RPMI7951 (cell line): ENCODE results near the gene SNX8. TPM values are rescaled to one million over a fixed set of nuclear protein-coding genes. Genes with fewer than 3 reads are reported as not detected.

ENCODE experiments used
- DNase-seq: peaks from one replicate; pipeline ENCODE4 v3.0.0-alpha.2; 2012; ENCODE audit warnings: low read depth
- total RNA-seq: library from RNA; depleted of rRNA; stranded (reverse); fragments of >200 nt; shearing (Covaris generic); gene quantifications from 2 replicates; pipeline ENCODE4 v1.2.3, GENCODE V29; 2014

The SNX8 gene
- total RNA-seq, 1 experiment from 2014 or later: 8.9 TPM

GRCh38 chr7:2263176-2263575, 51.1 kb downstream of the SNX8 start:
- no peak for DNase-seq

GRCh38 chr7:2261611-2262010, 52.6 kb downstream of the SNX8 start:
- DNase-seq: no peak

DNA sequence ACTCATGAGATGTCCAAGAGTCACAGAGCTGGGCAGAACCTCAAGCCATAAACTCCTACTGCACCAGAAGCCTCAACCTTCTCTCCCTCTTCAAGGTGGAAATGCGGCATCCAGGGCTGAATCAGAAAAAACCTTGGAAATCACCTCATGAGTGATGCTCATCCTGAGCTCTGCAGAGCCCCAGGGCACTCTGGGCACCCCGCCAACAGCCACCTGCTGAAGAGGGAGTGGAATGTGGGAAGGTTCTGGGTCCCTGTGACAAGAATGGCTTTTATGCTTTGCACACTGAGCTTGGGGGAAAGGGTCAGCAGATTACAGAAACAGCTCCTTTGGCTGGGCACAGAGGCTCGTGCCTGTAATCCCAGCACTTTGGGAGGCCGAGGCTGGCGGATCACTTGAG, 53.4 kb downstream of the SNX8 start:
- DNase-seq: peak; percentile 77

DNA sequence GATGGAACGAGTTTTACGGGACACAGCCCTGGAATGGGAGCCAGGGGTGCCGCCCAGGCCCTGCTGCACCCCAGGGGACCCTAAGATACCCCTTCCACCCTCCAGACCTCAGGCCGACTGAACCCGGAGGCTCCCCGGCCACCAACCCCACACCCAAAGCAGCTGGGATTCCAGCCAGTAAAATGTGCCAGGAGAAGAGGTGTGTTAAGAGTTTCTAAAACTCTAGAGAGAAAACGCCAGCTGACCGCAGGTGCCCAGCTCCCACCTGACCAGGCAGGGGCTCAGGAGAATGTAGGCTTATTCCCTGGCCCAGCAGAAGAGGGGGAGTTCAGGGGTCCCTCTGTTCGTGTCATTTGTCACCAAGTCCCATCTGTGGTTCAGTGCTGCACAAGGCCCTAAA, 54.8 kb downstream of the SNX8 start:
- DNase-seq: no peak

- no peak for DNase-seq
These were observed 55.4 kb downstream of the SNX8 start for GRCh38 chr7:2258661-2259365.

GRCh38 chr7:2257651-2258050, 56.6 kb downstream of the SNX8 start:
- no peak for DNase-seq

GRCh38 chr7:2257046-2257551, 57.1 kb downstream of the SNX8 start:
- DNase-seq: no peak

DNA sequence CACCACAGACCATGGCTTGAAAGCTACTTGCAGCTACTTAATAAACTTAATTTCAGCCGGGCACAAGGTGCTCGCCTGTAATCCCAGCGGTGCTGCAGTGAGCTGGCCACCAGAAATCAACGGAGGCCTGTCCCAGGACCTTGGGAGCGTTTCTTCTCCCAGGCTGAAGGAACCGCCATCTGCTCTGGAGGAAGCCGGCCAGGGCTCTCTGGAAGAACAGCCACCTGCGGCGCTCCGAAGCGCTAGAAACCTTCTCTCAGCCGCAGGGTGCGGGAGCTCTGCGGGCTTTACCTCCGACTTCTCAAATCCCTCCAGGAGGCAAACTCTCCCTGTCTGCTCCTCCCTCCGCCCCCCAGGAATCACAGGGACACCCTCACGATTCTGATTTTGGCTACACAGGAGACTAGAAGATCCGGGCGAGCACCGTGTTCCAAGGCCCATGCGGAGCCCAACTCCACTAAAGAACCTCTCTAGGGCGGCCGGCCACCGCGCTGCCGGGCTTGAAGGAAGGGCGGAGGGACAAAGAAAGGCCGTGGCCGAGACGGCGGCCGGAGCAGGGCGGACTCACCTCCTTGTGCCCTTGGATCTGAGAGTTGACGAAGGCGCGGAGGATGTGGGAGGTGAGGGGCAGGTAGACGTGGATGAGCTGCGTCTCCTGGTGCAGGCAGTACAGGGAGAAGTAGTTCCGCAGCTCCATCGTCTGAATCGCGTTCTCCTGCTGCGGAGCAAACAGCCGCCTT, 57.8 kb downstream of the SNX8 start:
- DNase-seq: no peak

- DNase-seq: peak; percentile 87
These were observed 58.8 kb downstream of the SNX8 start for GRCh38 chr7:2255145-2256139.

DNA sequence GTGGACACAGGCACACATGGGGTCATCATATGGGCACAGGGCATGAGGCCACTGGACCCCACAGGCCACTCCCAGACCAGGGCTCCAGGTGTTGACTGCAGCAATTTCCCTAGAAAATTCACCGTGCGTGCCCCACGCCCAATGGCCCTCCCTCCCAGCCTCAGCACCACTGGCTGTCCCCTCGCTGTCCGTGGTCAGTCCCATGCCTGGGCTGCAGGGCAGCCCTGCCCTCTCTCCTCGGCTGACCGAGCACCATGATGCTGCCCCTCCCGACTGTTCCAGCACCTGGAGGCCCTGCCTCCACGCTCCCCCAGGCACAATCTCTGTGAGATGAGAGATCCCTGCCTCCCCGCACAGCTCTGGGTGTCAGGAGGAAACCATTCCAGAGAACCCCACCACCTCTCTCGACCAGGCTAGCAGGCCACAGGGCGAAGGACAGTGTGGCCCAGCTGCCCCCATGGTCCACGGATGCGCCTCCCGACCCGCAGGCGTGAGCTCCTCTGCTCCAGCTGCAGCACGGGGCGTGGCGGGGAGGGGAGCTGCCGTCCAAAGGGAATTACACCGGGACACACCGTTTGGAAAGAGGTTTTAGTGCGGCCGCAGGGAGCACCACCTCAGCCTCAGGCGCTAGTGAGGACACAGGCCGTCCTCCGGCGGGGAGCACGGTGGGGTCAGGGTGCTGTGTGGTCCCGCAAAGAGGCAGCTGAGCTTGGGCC, 59.7 kb downstream of the SNX8 start:
- no peak for DNase-seq

- DNase-seq: no peak
These were observed 60.6 kb downstream of the SNX8 start for GRCh38 chr7:2253525-2254244.

- DNase-seq: no peak
These were observed 61.2 kb downstream of the SNX8 start for GRCh38 chr7:2253021-2253420.

DNA sequence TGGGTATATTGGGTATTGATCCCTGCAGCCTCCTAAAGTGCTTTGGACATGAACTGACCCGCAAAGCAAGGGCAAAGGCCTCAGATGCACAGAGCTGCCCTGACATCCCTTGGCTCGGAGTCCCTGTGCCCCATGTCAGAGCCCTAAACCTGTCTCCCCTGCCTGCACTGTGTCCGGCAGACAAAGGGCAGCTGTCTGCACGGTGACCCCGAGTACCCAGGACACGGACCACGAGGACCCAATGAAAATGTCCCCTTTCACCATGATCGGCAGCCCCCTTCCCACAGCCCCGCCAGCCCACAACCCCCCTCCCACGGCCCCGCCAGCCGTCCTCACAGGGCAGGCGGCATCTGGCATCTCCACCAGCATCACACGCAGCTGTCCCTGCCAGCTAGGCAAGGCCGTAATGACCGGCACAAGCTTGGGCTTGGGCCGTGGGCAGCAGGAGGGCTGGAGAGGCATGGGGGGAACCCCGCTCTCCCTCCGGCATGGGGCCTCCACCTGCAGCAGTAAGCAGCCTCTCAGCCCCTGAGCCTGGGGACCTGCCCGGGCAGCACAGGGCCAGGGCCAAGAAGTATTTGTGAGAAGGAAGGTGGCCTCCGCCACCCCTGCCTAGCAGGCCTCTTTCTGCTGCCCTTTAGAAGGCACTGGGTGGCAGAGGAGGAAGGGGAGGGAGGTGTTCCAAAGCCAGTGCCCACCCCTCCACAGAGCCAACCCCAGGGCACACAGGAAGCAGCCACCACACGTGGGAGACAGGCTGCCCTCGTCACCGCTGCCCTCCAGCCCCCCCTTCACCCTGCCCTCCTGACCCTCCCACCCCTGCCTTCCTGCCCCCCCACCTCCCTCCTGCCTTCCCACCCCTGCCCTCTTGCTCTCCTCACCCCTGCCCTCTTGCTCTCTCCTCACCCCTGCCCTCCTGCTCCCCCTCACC, 62.1 kb downstream of the SNX8 start:
- DNase-seq: no peak

GRCh38 chr7:2251381-2251780, 62.9 kb downstream of the SNX8 start:
- DNase-seq: no peak

DNA sequence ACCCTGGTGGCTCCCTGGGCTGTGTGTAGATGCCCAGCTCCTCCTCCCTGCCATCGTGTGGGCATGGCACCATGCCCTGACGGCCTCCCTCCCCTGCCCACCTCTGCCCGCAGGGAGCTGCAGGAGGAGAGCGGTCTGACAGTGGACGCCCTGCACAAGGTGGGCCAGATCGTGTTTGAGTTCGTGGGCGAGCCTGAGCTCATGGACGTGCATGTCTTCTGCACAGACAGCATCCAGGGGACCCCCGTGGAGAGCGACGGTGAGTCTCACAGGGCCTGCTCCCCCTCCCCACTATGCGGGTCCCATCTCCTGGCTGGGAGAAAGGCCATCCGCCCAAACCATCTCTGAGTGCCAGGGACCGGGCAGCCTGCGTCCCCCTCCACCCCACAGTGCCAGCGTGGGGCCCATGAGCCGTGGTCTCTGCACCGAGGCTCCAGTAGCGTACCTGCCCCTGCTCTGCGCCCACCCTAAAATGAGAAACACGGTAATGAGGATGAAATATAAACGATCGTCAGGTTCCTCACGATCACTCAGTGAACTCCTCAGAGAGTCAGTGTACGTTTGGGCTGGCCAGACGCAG, 64.4 kb downstream of the SNX8 start:
- no peak for DNase-seq

GRCh38 chr7:2248984-2249694, 65.1 kb downstream of the SNX8 start:
- peak; percentile 99 for DNase-seq

DNA sequence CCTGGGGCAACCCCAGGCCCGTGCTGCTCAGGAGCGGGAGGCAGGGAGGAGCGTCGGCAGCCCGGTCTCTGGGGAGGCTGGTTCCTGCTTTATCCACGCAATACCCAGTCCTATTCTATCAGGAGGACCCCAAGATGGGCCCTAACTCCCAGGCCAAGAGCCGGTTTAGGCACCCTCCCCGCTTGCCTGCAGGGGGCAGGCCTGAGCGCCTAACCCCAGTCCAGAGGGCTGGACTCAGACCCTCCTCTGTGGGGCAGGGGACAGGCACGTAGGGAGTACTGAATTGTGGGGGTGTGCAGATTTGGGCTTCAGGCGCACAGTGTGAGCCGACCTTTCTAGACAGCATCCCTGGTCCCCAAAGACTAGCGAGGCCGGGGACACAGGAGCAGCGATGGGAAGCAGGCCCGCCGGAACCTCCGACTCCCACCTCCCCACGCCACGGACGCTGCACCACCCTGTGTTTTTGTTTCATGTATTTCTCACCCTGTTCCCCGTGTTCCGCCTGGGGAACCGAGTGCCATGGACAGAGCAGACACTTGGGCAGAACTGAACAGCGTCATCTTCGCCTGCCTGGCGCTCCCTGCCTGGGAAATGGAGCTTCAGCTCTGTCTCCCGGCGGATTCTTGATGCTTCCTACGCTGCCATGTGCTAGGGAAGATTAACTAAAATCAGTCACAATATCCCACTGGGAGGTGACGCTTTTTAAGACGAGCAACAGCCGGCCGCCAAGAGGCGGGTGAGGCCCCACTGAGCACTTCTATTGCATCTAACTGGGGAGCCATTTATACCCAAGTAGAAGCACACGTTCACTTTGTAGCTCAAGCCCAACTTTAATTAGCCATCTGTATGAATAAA, 66.9 kb downstream of the SNX8 start:
- DNase-seq: no peak
